H9 (cell line): Measurements from ENCODE around the gene AFF2. TPM values are rescaled to one million over a fixed set of nuclear protein-coding genes. Genes with fewer than 3 reads are reported as not detected.

Experiments used
- DNase-seq: peaks from one replicate; pipeline ENCODE4 v3.0.0-alpha.2; 2017
- H2AFZ ChIP-seq: one replicate; pipeline ENCODE4 v1.6.1; 2013; ENCODE audit warnings: mild to moderate bottlenecking, low read length, control low read depth, moderate library complexity
- H2AK5ac ChIP-seq: 2 replicates; pipeline ENCODE4 v1.6.1; 2013; ENCODE audit warnings: low read length, control low read depth, mixed read lengths; ENCODE audit not compliant: insufficient read length
- H2BK120ac ChIP-seq: one replicate; pipeline ENCODE4 v1.6.1; 2013; ENCODE audit warnings: low read depth, mild to moderate bottlenecking, low read length, control low read depth, inconsistent platforms; ENCODE audit not compliant: poor library complexity, severe bottlenecking
- H2BK12ac ChIP-seq: 2 replicates; pipeline ENCODE4 v1.6.1; 2013; ENCODE audit warnings: low read length, control low read depth, mixed read lengths, low read depth; ENCODE audit not compliant: insufficient read length
- H2BK15ac ChIP-seq: 2 replicates; pipeline ENCODE4 v1.6.1; 2013; ENCODE audit warnings: low read depth, low read length, control low read depth
- H2BK20ac ChIP-seq: one replicate; pipeline ENCODE4 v1.6.1; 2013; ENCODE audit warnings: low read depth, mild to moderate bottlenecking, low read length, control low read depth, inconsistent platforms; ENCODE audit not compliant: poor library complexity, severe bottlenecking
- H2BK5ac ChIP-seq: 2 replicates; pipeline ENCODE4 v1.6.1; 2013; ENCODE audit warnings: low read length, control low read depth, mixed read lengths; ENCODE audit not compliant: insufficient read length
- H3K14ac ChIP-seq: 2 replicates; pipeline ENCODE4 v1.6.1; 2013; ENCODE audit warnings: low read length, control low read depth; ENCODE audit not compliant: insufficient read depth
- H3K18ac ChIP-seq: 2 replicates; pipeline ENCODE4 v1.6.1; 2013; ENCODE audit warnings: low read depth, mild to moderate bottlenecking, mixed read lengths, low read length, control low read depth; ENCODE audit not compliant: insufficient read length
- H3K23ac ChIP-seq: 2 replicates; pipeline ENCODE4 v1.6.1; 2013; ENCODE audit warnings: low read length, control low read depth, mixed read lengths, low read depth; ENCODE audit not compliant: insufficient read length
- H3K23me2 ChIP-seq: 2 replicates; pipeline ENCODE4 v1.6.1; 2013; ENCODE audit warnings: low read depth, mild to moderate bottlenecking, mixed read lengths, low read length, control low read depth; ENCODE audit not compliant: insufficient read length, poor library complexity, severe bottlenecking
- H3K27ac ChIP-seq: 2 replicates; pipeline ENCODE4 v1.5.1; 2013; ENCODE audit warnings: low read length, control low read depth, mixed read lengths, low read depth; ENCODE audit not compliant: insufficient read length
- H3K27me3 ChIP-seq: 2 replicates; pipeline ENCODE4 v1.6.1; 2013; ENCODE audit warnings: low read length, control low read depth, inconsistent platforms; ENCODE audit not compliant: insufficient read depth
- H3K4ac ChIP-seq: 2 replicates; pipeline ENCODE4 v1.6.1; 2013; ENCODE audit warnings: low read depth, mild to moderate bottlenecking, control low read depth, inconsistent platforms, low read length, moderate library complexity
- H3K4me1 ChIP-seq: 2 replicates; pipeline ENCODE4 v1.6.1; 2013; ENCODE audit warnings: low read length, control low read depth, inconsistent platforms; ENCODE audit not compliant: insufficient read depth
- H3K4me2 ChIP-seq: 2 replicates; pipeline ENCODE4 v1.6.1; 2013; ENCODE audit warnings: low read length, control low read depth, mixed read lengths; ENCODE audit not compliant: insufficient read length, insufficient read depth
- H3K56ac ChIP-seq: 2 replicates; pipeline ENCODE4 v1.6.1; 2013; ENCODE audit warnings: low read depth, mild to moderate bottlenecking, mixed read lengths, low read length, control low read depth; ENCODE audit not compliant: insufficient read length
- H3K79me1 ChIP-seq: 2 replicates; pipeline ENCODE4 v1.6.1; 2013; ENCODE audit warnings: low read depth, mild to moderate bottlenecking, moderate library complexity, low read length, control low read depth, inconsistent platforms; ENCODE audit not compliant: insufficient read depth, poor library complexity, severe bottlenecking
- H3K79me2 ChIP-seq: 2 replicates; pipeline ENCODE4 v1.6.1; 2013; ENCODE audit warnings: low read length, control low read depth, inconsistent platforms; ENCODE audit not compliant: insufficient read depth
- H3K9ac ChIP-seq: 2 replicates; pipeline ENCODE4 v1.6.1; 2013; ENCODE audit warnings: low read length, control low read depth, mixed read lengths; ENCODE audit not compliant: insufficient read length; ENCODE audit errors: extremely low read depth
- H3K9me3 ChIP-seq: one replicate; pipeline ENCODE4 v1.6.1; 2013; ENCODE audit warnings: low read depth, low read length, inconsistent platforms; ENCODE audit not compliant: control insufficient read depth
- H3T11ph ChIP-seq: one replicate; pipeline ENCODE4 v1.6.1; 2013; ENCODE audit warnings: mild to moderate bottlenecking, low read length, control low read depth, inconsistent platforms
- H4K20me1 ChIP-seq: one replicate; pipeline ENCODE4 v1.6.1; 2013; ENCODE audit not compliant: control insufficient read depth, insufficient read length, insufficient read depth
- H4K5ac ChIP-seq: 2 replicates; pipeline ENCODE4 v1.6.1; 2013; ENCODE audit warnings: low read depth, mild to moderate bottlenecking, mixed read lengths, low read length, control low read depth; ENCODE audit not compliant: insufficient read length
- H4K8ac ChIP-seq: replicated peaks from 2 replicates; pipeline ENCODE4 v1.6.1; 2013; ENCODE audit warnings: low read length, control low read depth, mixed read lengths, low read depth; ENCODE audit not compliant: insufficient read length
- H4K91ac ChIP-seq: 2 replicates; pipeline ENCODE4 v1.6.1; 2013; ENCODE audit warnings: low read depth, mild to moderate bottlenecking, moderate library complexity, mixed read lengths, low read length, control low read depth; ENCODE audit not compliant: insufficient read length
- H3K27ac Mint-ChIP-seq, 3 experiments: 2 replicates in 2 of 3; 3 replicates in 1 of 3; pipeline ENCODE4 v1.8.0; 2020 to 2021; ENCODE audit warnings: mixed read lengths in 3 of 3, mild to moderate bottlenecking in 1 of 3, moderate library complexity in 1 of 3
- H3K27me3 Mint-ChIP-seq: 2 replicates; pipeline ENCODE4 v1.8.0; 2021; ENCODE audit warnings: low read depth, mild to moderate bottlenecking, moderate library complexity, mixed read lengths
- H3K36me3 Mint-ChIP-seq, 3 experiments: 2 replicates in 2 of 3; 3 replicates in 1 of 3; pipeline ENCODE4 v1.8.0; 2020 to 2021; ENCODE audit warnings: low read depth in 3 of 3, mixed read lengths in 3 of 3; ENCODE audit not compliant: insufficient read depth in 1 of 3
- H3K4me1 Mint-ChIP-seq, 2 experiments: 2 replicates each; pipeline ENCODE4 v1.8.0; 2020; ENCODE audit warnings: mixed read lengths in 2 of 2
- H3K4me3 Mint-ChIP-seq, 2 experiments: 2 replicates in 1 of 2; 3 replicates in 1 of 2; pipeline ENCODE4 v1.8.0; 2020 to 2021; ENCODE audit warnings: mild to moderate bottlenecking in 2 of 2, mixed read lengths in 2 of 2, moderate library complexity in 1 of 2
- H3K9me3 Mint-ChIP-seq, 2 experiments: 2 replicates in 1 of 2; 3 replicates in 1 of 2; pipeline ENCODE4 v1.8.0; 2020; ENCODE audit warnings: mild to moderate bottlenecking in 2 of 2, mixed read lengths in 2 of 2, moderate library complexity in 1 of 2
- CTCF ChIP-seq: fragments of 200-600 bp; sonication (generic); conservative IDR thresholded peaks from 3 replicates; pipeline ENCODE4 v1.8.0; 2021; ENCODE audit warnings: antibody characterized with exemption, mild to moderate bottlenecking
- WGBS: extraction: QIAGEN DNeasy Blood & Tissue Kit; methylation state at CpG from one replicate; pipeline ENCODE4 v1.1.7; 2013; ENCODE audit warnings: missing lambda C conversion rate, low lambda C conversion rate, mixed read lengths; ENCODE audit not compliant: insufficient read length; ENCODE audit errors: extremely low coverage; 5-methylcytosine and 5-hydroxymethylcytosine counted together
- total RNA-seq: library from RNA; stranded (reverse); gene quantifications from 2 replicates; pipeline ENCODE4 v1.2.1, GENCODE V29; 2021

AFF2 gene
- total RNA-seq, 1 experiment from 2014 or later: 14.6 TPM

DNA sequence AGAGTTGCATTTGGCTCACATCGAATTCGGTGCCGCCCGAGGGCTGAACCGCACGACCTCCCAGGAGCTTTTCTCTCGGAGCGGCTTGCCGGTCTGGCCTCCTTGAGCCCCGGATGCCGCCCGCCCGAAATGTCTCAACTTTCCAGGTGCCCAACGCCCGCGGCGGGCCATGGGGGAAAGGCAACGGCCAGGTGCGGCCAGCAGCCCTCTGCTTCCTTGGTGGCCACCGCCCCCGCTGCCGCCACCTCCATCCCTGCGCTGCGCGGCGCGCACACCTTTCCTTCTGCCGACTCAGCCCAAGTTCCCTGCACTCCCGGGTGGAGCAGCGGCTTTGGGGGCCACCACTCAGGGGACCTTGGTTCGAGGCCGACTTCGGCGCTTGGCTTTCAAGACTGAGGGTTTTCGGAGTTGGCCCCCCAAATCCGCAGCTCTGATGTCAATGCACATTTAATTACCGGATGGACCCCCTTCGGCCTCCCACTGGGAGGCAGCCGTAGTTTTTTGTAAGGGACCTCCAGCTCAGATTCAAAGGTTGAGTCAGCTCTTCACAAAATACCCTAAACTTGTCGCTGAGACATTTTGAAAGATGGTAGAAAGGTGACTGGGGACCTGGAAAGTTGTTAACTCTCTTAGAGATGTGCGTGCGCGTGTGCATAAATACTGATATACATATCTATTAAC, 1.1 kb downstream of the AFF2 start:
- peaks cover 13% of the 10 kb centered on the region for H3K27me3 Mint-ChIP-seq
- H3T11ph ChIP-seq: no peak overlapping the region
- H3K23me2 ChIP-seq: peaks cover 13% of the 10 kb centered on the region
- no peaks in the 10 kb centered on the region; the same call in 1 of the 2 replicates for H3K4me1 ChIP-seq
- H3K4me3 Mint-ChIP-seq: peak overlapping the region; percentile 76 to 88
- no peak overlapping the region for H3K4ac ChIP-seq
- H4K8ac ChIP-seq: no peak overlapping the region
- no peak overlapping the region for H3K9ac ChIP-seq
- H3K56ac ChIP-seq: no peak overlapping the region
- no peaks in the 10 kb centered on the region; the same call in 1 of the 2 replicates for H3K27me3 ChIP-seq
- H3K23ac ChIP-seq: no peak overlapping the region
- no peak overlapping the region for H2BK12ac ChIP-seq
- H3K4me2 ChIP-seq: peak overlapping the region; percentile 73
- H2AFZ ChIP-seq: no peak overlapping the region
- H3K9me3 Mint-ChIP-seq: peaks cover 40 to 57% of the 10 kb centered on the region in 2 experiments
- H4K20me1 ChIP-seq: no peaks in the 10 kb centered on the region
- H4K91ac ChIP-seq: no peak overlapping the region
- H2BK20ac ChIP-seq: no peak overlapping the region
- H2BK15ac ChIP-seq: no peak overlapping the region
- no peak overlapping the region for H4K5ac ChIP-seq
- TF ChIP-seq CTCF: no peak
- no peak overlapping the region for H2AK5ac ChIP-seq
- H3K14ac ChIP-seq: peak overlapping the region; percentile 75; the same call in 1 of the 2 replicates
- no peaks in the 10 kb centered on the region for H3K79me1 ChIP-seq
- no peak overlapping the region for H3K18ac ChIP-seq
- DNase-seq: peak; percentile 56
- no peaks in the 10 kb centered on the region for H3K79me2 ChIP-seq
- H3K9me3 ChIP-seq: peaks cover 37% of the 10 kb centered on the region
- no peak overlapping the region for H2BK5ac ChIP-seq
- peaks cover 0 to 3% (median 3%) of the 10 kb centered on the region in 3 experiments; a peak in 4 of 7 replicates for H3K36me3 Mint-ChIP-seq
- peaks cover 26 to 29% of the 10 kb centered on the region in 2 experiments for H3K4me1 Mint-ChIP-seq
- no peak overlapping the region for H2BK120ac ChIP-seq
- no peak overlapping the region for H3K27ac ChIP-seq
- H3K27ac Mint-ChIP-seq: peak overlapping the region in 2 of 3 experiments; percentile 81 to 84; a peak in 3 of 7 replicates
- WGBS: no CpG with 5 or more reads among the region's 43 CpGs
